NCI-H1105 treated with DMSO at 0.1 percent for 48 hours (cell line): ENCODE results near the gene GNAQ.

Experiments
- DNase-seq: peaks from one replicate; lab custom pipeline; 2025; lab: John Stamatoyannopoulos, UW

GNAQ gene

GRCh38 chr9:77843871-77844155 is 187.8 kb downstream of the GNAQ start:
- no peak for DNase-seq

- no peak for DNase-seq
These were observed 188.3 kb downstream of the GNAQ start for GRCh38 chr9:77843076-77843870.

- DNase-seq = peak; percentile 17
These were observed 189.7 kb downstream of the GNAQ start for GRCh38 chr9:77841739-77842386.

- DNase-seq = no peak
These were observed 192.0 kb downstream of the GNAQ start for GRCh38 chr9:77839459-77840140.

GRCh38 chr9:77838986-77839385 is 192.6 kb downstream of the GNAQ start:
- DNase-seq = no peak

GRCh38 chr9:77834898-77835488 is 196.6 kb downstream of the GNAQ start:
- no peak for DNase-seq

GRCh38 chr9:77833561-77834429 is 197.8 kb downstream of the GNAQ start:
- DNase-seq = no peak

- no peak for DNase-seq
These were observed 199.0 kb downstream of the GNAQ start for GRCh38 chr9:77832639-77833038.

- DNase-seq = no peak
These were observed 199.8 kb downstream of the GNAQ start for GRCh38 chr9:77831781-77832180.

- no peak for DNase-seq
These were observed 200.9 kb downstream of the GNAQ start for GRCh38 chr9:77830618-77831285.

GRCh38 chr9:77829420-77829819 is 202.2 kb downstream of the GNAQ start:
- no peak for DNase-seq

- no peak for DNase-seq
These were observed 204.4 kb downstream of the GNAQ start for GRCh38 chr9:77827104-77827784.

GRCh38 chr9:77826621-77827020 is 205.0 kb downstream of the GNAQ start:
- DNase-seq = no peak

GRCh38 chr9:77826116-77826515 is 205.5 kb downstream of the GNAQ start:
- no peak for DNase-seq

- no peak for DNase-seq
These were observed 206.2 kb downstream of the GNAQ start for GRCh38 chr9:77825361-77825760.

- DNase-seq = no peak
These were observed 211.2 kb downstream of the GNAQ start for GRCh38 chr9:77820293-77820954.

- peak; percentile 40 for DNase-seq
These were observed 212.0 kb downstream of the GNAQ start for GRCh38 chr9:77819657-77820056.

GRCh38 chr9:77817590-77818311 is 213.9 kb downstream of the GNAQ start:
- DNase-seq = no peak

GRCh38 chr9:77816641-77817341 is 214.8 kb downstream of the GNAQ start:
- no peak for DNase-seq
